ENCODE data around the gene TRPM3. TPM values are rescaled to one million over a fixed set of nuclear protein-coding genes. Genes with fewer than 3 reads are reported as not detected.

The TRPM3 gene
- total and polyA plus RNA-seq, 2 of the 13 experiments (the other 11 are each of a cell fraction or from before 2014, with no cell fraction given) = not detected

DNA sequence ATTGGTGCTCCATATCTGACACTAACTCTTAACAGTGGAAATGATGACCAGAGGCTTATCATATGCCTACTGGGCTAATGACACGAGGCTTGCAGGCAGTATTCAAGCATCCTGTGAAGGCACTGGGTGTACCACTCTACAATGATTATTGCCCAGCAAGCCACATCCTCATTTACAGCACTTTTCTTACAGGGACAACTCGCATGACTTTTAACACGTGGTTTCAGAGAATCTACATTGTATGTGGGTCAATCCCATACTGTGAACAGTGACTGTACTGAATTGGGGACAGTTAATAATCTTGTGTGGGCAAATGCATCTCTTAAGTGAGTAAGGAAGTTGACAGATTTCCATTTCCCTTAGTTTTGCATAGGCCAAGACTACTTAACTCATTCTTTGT is 260.0 kb downstream of the TRPM3 start (continued):
- TF ChIP-seq, protein P1, sequence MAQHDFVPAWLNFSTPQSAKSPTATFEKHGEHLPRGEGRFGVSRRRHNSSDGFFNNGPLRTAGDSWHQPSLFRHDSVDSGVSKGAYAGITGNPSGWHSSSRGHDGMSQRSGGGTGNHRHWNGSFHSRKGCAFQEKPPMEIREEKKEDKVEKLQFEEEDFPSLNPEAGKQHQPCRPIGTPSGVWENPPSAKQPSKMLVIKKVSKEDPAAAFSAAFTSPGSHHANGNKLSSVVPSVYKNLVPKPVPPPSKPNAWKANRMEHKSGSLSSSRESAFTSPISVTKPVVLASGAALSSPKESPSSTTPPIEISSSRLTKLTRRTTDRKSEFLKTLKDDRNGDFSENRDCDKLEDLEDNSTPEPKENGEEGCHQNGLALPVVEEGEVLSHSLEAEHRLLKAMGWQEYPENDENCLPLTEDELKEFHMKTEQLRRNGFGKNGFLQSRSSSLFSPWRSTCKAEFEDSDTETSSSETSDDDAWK (CRISPR knock-in tag; IDR thresholded peaks at IDR 0.05) = no peak
- TF ChIP-seq ZHX1 (CRISPR knock-in tag; IDR thresholded peaks at IDR 0.05; ENCODE audit: low read depth) = no peak
- TF ChIP-seq ZUFSP (CRISPR knock-in tag; IDR thresholded peaks at IDR 0.05; ENCODE audit: borderline replicate concordance) = no peak
- TF ChIP-seq MAFG (CRISPR knock-in tag; IDR thresholded peaks at IDR 0.05) = no peak
- TF ChIP-seq PRDM10 (CRISPR knock-in tag; IDR thresholded peaks at IDR 0.05; ENCODE audit: low read depth) = no peak

Measured in HepG2 (cell line).